NCI-H510A treated with DMSO at 0.1 percent for 48 hours (cell line): ENCODE data around the gene UPP2.

Experiments
- DNase-seq: peaks from one replicate; lab custom pipeline; 2025; lab: John Stamatoyannopoulos, UW

Gene UPP2

GRCh38 chr2:158104903-158105302 is 3.2 kb downstream of the UPP2 start:
- no peak for DNase-seq

DNA sequence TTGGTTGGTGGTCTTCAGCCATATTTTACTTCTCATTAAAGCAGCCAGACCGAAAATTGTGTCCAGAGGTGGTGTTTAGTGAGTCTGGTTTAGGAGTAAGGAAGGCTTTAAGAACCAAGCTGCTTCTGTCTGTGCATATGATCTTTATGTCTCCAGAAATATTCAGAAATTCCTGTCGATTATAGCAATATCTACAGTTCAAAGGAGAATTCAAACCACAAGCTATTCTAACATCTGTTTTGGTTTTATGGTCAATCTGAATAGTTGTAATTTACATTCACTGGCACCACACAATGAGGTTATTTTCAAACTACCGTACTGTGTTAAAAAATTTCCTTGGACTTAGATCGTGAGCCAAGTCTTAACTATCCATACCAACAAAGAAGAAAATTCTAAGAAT is 11.3 kb downstream of the UPP2 start:
- DNase-seq: no peak

GRCh38 chr2:158113741-158114295 is 12.1 kb downstream of the UPP2 start:
- DNase-seq: no peak

DNA sequence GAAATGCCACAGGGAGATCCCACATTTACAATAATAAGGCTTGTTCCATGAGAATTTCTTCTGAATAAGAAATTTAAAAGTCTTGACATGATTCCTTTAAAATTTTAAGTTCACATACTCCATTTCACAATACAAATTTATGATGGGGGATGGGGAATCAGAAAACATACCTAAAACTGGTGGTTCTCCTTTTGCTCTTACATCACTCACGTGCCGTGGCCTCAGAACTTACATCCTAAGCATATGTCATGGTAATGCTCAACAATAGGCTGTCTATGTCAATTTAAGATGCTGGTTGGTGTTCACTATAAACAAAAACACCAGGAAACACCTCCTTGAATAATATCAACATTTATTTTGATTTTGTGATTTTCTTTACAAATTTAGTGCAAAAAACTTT is 12.8 kb downstream of the UPP2 start:
- DNase-seq: no peak

- no peak for DNase-seq
These were observed 13.6 kb downstream of the UPP2 start for GRCh38 chr2:158115202-158115767.

GRCh38 chr2:158116936-158117335 is 15.3 kb downstream of the UPP2 start:
- no peak for DNase-seq

DNA sequence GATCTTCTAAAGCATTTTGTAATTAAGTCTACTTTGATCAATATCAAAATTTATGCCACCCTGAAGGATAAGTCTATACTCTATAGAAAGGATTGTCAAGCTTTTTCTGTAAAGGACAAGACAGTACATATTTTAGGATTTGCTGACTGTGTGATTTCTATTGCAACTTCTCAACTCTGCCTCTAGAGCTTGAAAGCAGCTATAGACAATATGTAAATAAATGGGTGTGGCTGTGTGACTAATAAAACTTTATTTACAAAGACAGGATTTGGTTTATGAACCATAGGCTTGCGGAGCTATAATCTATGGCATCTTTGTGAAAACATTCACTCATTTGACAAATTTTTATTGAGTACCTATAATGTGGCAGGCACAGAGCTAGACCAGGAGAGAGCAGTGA is 18.4 kb downstream of the UPP2 start:
- no peak for DNase-seq

DNA sequence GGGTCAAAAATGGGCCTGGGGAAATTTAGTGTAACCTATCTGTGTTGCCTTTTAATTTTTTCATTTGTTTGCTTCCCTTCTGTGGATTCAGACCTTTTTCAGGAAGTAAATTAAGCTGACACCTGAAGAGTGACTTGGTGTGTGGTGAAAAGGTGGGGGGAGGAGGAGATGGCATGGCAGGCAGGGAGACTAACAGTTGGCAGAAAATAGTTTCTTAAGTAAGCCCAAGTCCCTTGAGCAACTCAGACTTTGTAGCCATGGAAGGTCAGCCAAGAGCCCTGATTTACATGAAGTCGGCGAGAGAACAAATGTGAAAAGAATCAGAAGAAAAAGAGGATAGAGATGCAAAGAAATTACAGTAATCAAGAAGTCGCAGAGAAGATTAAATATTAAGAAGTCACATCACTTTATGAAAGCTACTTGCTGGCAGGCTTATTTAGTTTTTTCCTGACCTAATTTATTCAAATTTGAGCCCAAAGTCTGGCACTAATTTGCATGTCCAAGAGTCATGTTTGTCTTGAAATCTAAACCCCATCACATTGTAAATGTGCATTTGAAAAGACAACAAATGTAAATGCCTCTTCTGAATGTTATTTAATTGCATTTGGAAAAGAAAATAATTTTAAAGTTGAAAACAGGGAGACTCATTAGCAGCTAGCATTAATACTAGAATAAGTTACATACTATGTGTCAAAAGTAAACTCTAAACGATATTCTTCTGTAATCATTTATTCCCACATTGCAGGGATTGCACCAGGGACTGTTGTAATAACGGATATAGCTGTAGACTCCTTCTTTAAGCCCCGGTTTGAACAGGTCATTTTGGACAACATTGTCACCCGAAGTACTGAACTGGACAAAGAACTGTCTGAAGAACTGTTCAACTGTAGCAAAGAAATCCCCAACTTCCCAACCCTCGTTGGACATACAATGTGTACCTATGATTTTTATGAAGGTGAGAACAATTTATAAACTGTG is 19.3 kb downstream of the UPP2 start:
- no peak for DNase-seq

DNA sequence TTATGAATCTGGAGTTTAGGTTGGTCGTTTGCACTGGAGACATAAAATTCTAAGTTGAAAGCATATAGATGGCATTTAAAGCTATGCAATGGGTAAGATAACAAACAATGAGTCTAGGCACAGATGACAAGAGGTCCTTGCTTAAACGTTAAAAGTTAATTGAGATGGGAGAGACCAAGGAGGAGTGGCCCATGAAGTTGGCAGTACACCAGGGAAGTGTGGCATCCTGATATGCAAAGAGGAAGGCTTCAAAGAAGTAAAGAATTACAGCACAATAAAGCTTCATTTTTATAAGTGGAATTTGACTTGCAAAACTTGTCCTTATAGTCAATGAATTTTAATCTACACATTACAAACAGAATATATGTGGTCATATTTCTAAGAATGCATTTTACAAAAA is 23.2 kb downstream of the UPP2 start:
- DNase-seq: no peak

DNA sequence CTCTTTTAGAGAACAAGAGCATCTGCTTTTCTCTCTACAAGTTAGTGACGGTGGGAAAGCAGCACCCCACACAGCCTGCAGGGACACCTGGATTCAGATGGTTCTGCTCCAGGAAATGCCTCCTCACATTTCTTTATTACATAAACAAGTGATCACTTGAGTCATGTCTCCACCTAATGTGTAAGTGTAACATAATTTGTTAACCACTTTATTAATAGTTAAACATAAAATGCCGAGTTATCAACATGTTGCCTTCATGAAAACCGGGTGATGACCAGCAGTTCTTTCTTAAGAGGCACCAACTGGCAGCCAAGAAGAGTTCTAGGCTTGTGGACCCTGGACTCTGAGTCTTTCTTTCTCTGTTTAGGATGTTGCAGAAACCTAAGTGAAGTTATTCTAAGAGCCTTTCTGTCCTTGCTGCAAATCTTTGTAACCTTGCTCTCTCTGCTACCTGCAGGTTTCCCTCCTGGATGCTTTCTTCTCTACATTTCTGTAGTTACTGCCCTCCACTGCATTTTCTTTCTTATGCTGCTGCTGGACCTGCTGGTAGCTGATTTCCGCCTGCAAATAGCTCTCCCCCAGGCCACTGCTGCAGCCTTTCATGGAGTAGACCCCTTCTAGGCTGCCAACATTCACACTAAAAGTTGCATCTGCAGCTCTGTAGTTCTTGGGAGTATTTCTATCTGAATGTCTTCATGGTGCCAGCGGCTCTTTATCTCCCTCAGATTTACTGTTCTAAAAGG is 24.3 kb downstream of the UPP2 start:
- peak; percentile 31 for DNase-seq

DNA sequence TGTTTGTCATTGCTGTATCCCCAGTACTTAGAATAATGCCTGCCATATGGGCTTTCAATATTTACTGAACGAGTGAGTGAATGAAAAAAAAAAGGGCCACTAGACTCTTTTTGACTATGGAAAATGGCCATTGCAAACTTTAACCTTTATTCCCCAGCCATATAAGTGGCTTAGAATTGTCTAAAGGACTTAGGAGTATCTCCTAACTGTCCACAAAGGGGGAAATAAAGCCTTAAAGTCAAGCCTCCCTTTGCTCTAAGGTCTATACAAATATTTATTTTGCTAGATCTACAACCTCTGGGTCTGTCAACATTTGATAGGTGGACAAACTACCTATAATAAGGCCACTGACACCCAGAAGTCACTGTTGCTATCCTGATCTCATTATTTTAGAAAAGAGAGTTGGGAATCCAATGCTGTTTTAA is 25.7 kb downstream of the UPP2 start:
- peak; percentile 18 for DNase-seq

- no peak for DNase-seq
These were observed 26.7 kb downstream of the UPP2 start for GRCh38 chr2:158128168-158128973.

- DNase-seq: no peak
These were observed 27.4 kb downstream of the UPP2 start for GRCh38 chr2:158129037-158129436.

GRCh38 chr2:158130832-158131473 is 29.3 kb downstream of the UPP2 start:
- DNase-seq: no peak

- no peak for DNase-seq
These were observed 29.8 kb downstream of the UPP2 start for GRCh38 chr2:158131483-158131912.

DNA sequence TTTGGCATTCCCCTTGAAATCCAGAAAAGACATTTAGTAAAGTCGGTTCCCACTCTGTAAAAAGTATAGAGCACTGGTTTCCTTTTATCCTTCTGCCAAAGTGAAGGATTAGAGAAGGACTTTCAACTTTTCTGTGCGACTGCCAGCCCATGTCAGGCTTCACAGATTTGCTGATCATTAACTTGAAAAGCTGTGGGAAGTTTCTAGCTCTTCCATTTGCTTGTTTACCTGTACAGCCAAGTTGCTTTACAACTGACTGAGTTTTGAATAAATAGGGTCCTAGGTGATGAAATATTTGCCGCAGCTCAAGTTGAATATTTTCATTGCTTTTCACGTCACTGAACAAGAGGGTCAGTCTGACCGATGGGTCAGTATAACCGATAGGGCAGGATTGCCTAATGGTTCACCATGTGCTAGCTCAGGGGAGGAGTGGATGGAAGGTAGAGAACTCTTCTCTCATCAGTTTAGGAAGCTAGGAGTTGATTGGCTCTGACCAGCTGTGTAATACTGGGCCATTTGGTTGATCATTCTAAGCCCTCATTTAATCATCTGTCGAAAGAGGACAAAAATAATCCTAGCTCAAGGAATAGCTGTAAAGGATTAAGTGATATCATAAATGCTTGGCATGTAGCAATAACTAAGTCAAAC is 30.4 kb downstream of the UPP2 start:
- no peak for DNase-seq

GRCh38 chr2:158134055-158134454 is 32.4 kb downstream of the UPP2 start:
- DNase-seq: no peak

DNA sequence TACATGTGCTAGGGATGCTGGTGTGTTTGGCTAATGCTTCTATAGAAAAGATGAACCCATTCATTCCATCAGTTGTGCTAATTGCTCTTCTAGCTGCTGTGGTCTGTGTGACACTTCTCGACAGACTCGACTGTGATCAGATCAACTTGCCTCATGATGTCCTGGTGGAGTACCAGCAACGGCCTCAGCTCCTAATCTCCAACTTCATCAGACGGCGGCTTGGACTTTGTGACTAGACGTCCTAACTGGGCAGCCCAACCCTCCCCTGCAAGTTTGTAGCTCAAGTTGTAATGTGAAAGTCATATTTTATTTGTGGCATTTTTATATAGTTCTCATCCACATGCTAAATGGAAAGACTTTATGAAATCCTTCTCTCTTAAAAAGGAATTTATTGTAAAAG is 33.0 kb downstream of the UPP2 start:
- DNase-seq: no peak

- no peak for DNase-seq
These were observed 33.4 kb downstream of the UPP2 start for GRCh38 chr2:158135096-158135495.

GRCh38 chr2:158138255-158138654 is 36.6 kb downstream of the UPP2 start:
- no peak for DNase-seq

DNA sequence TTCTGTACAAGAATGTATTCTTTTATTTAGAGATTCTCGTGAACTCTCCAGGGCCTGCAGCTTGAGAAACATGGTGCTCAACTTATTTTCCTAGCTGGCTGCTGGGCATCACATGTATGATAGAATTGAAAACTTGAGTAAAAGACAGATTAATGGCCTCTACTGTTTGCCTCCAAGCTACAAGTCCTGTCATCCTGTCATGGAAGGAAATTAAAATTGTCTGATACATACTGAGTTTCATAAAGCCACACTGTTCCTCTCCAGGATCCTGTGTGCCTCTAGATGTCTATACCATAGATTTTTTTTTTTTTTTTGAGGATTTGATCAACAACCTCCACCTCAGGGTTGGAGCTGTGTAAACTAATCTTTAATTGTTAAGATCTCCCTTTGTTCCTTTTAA is 38.5 kb downstream of the UPP2 start:
- DNase-seq: no peak
